Left lung (tissue), 10 donors: ENCODE data around the gene SNX21. TPM values are rescaled to one million over a fixed set of nuclear protein-coding genes. Genes with fewer than 3 reads are reported as not detected.

Source experiments
- ATAC-seq: fragments of 200-7000 bp; cut with Tn5 transposase; one replicate; pipeline ENCODE4 v1.9.1; 2020; ENCODE audit warnings: moderate library complexity
- DNase-seq, 4 donors: peaks; one replicate each; pipeline ENCODE4 v3.0.0-alpha.2; 2013 to 2020
- H3K27ac ChIP-seq, 2 donors: fragments of 200-600 bp; sonication (generic) in 1 of 2; one replicate each; pipeline versions ENCODE4 v1.5.0 to v1.8.0; 2020 to 2021
- H3K27me3 ChIP-seq, 2 donors: fragments of 200-600 bp; sonication (generic) in 1 of 2; one replicate each; pipeline versions ENCODE4 v1.5.0 to v1.8.0; 2020 to 2021
- H3K36me3 ChIP-seq, 2 donors: fragments of 200-600 bp; sonication (generic) in 1 of 2; one replicate each; pipeline versions ENCODE4 v1.5.0 to v1.8.0; 2020 to 2021
- H3K4me1 ChIP-seq, 2 donors: fragments of 200-600 bp; one replicate each; pipeline ENCODE4 v1.8.0; 2021
- H3K4me3 ChIP-seq, 2 donors: fragments of 200-600 bp; sonication (generic) in 1 of 2; one replicate each; pipeline versions ENCODE4 v1.5.0 to v1.8.0; 2020 to 2021; ENCODE audit warnings: mild to moderate bottlenecking in 1 of 2
- H3K9me3 ChIP-seq, 2 donors: fragments of 200-600 bp; sonication (generic) in 1 of 2; one replicate each; pipeline versions ENCODE4 v1.5.0 to v1.8.0; 2020 to 2021
- CTCF ChIP-seq, 2 donors: fragments of 200-600 bp; sonication (generic) in 1 of 2; IDR thresholded peaks; one replicate each; pipeline versions ENCODE4 v1.5.0 to v1.8.0; 2021; ENCODE audit warnings: antibody characterized with exemption in 2 of 2
- intact Hi-C, 2 donors: fragments of 100-400 bp; cut with DNase I; formaldehyde crosslinking; loops; one replicate each; pipeline versions ENCODE4 v1.11.2 to v1.14.2; 2022
- polyA plus RNA-seq, 6 donors: library from polyadenylated mRNA; unstranded; fragments of 120-200 nt; gene quantifications; one replicate each; pipeline ENCODE4 v1.2.1, GENCODE V29; 2013; ENCODE audit not compliant: insufficient read length in 6 of 6
- total RNA-seq, 2 donors: library from RNA; stranded (reverse); fragmentation: NEBNext Ultra II Directional; extraction: Animal tissue kit (Norgen Biotek cat#: 25700); gene quantifications; one replicate each; pipeline ENCODE4 v1.2.1, GENCODE V29; 2021
- donor health status: DM: no; HTN: yes; CAD: no.
- donor health status: DM: no; HTN: no; CAD: no.

Gene SNX21
- total and polyA plus RNA-seq, 8 donors, result 14.5 to 26.3 (median 18.7) TPM

DNA sequence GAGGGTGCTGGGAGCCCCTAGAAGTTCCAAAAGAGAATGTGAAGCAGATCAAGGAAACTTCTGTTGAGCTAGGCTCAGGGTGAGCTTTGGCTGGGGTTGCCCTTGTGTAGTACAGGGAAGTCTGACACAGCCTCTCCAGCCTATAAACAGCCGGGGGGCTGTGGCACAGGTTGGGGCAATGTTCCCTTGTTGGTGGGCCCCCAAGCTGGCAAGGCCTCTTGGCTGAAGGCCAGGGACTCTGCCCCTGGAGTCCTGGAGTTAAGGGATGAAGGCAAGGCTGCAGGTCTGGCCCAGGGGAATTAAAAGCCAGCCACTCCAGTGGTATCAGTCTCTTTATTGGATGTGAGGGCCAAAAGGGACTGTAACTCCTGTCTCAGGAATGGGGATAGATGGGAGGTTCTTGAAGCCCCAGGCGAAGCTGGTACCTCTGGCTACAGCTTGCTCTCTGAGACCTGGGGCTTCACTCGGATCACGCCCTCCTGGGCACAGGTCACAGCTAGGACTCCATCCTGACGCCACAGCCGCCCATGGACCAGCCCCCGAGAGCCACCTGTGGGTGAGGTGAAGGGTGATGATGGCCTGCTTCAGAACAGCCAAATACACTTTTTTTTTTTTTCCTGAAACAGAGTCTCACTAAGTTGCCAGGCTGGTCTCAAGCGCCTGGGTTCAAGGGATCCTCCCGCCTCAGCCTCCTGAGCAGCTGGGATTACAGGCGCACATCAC lies 8.0 kb downstream of the SNX21 start:
- no peak for TF ChIP-seq CTCF (IDR thresholded peaks at IDR 0.05)
- peak overlapping the region in 1 of 2 donors; percentile 7 for H3K27ac ChIP-seq
- H3K4me3 ChIP-seq, result no peak overlapping the region
- intact Hi-C loops, result no loop called here
- peaks cover 0 to 21% of the 10 kb centered on the region in 2 donors for H3K4me1 ChIP-seq
- ATAC-seq (no peak), DNase-seq (no peak)
- no peaks in the 10 kb centered on the region for H3K9me3 ChIP-seq
- H3K27me3 ChIP-seq, result no peaks in the 10 kb centered on the region
- H3K36me3 ChIP-seq, result peaks cover 0 to 78% of the 10 kb centered on the region in 2 donors

- ATAC-seq, result peak; percentile 16
- Histone ChIP-seq H3K4me3 (no peak overlapping the region), H3K36me3 (peaks cover 0 to 85% of the 10 kb centered on the region in 2 donors), H3K4me1 (peaks cover 0 to 18% of the 10 kb centered on the region in 2 donors), H3K27ac (peak overlapping the region in 1 of 2 donors; percentile 7), H3K9me3 (no peaks in the 10 kb centered on the region), H3K27me3 (no peaks in the 10 kb centered on the region)
- intact Hi-C loops, result no loop called here
- TF ChIP-seq CTCF (IDR thresholded peaks at IDR 0.05), result no peak
- DNase-seq, result no peak
Observed at GRCh38 chr20:45842169-45842812, 8.7 kb downstream of the SNX21 start.

- H3K27me3 ChIP-seq, result no peaks in the 10 kb centered on the region
- H3K4me3 ChIP-seq, result no peak overlapping the region
- TF ChIP-seq CTCF (IDR thresholded peaks at IDR 0.05), result no peak
- no peak overlapping the region for H3K27ac ChIP-seq
- H3K4me1 ChIP-seq, result peaks cover 0 to 15% of the 10 kb centered on the region in 2 donors
- ATAC-seq (no peak), DNase-seq (no peak)
- peaks cover 0 to 91% of the 10 kb centered on the region in 2 donors for H3K36me3 ChIP-seq
- H3K9me3 ChIP-seq, result no peaks in the 10 kb centered on the region
- intact Hi-C loops, result no loop called here
Observed at GRCh38 chr20:45843506-45843905, 9.9 kb downstream of the SNX21 start.

DNA sequence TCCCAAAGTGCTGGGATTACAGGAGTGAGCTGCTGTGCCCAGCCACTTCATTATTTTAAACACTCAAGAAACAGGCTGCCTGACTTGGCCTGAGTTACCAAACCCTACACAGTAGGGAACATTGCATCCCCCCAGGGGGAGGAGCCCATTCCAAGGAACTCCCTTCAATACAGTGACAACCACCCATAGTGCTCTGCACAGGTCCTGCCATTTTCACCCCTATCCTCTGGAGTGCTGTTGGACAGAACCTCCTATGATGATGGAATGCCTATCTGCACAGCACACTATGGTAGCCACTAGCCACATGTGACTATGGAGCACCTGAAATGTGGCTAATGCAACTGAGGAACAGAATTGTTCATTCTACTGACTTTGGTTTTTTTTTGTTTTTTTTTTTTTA lies 11.9 kb downstream of the SNX21 start:
- H3K4me1 ChIP-seq, result peaks cover 0 to 15% of the 10 kb centered on the region in 2 donors
- peaks cover 0 to 93% of the 10 kb centered on the region in 2 donors for H3K36me3 ChIP-seq
- H3K27me3 ChIP-seq, result no peaks in the 10 kb centered on the region
- DNase-seq, result no peak
- no peak overlapping the region for H3K27ac ChIP-seq
- H3K9me3 ChIP-seq, result no peaks in the 10 kb centered on the region
- no peak for TF ChIP-seq CTCF (IDR thresholded peaks at IDR 0.05)
- ATAC-seq, result no peak
- no peak overlapping the region for H3K4me3 ChIP-seq
- intact Hi-C loops, result no loop called here

GRCh38 chr20:45848421-45848820 lies 14.8 kb downstream of the SNX21 start:
- Histone ChIP-seq H3K36me3 (peaks cover 0 to 82% of the 10 kb centered on the region in 2 donors), H3K4me3 (no peak overlapping the region), H3K27ac (no peak overlapping the region), H3K27me3 (no peaks in the 10 kb centered on the region), H3K4me1 (no peaks in the 10 kb centered on the region), H3K9me3 (no peaks in the 10 kb centered on the region)
- intact Hi-C loops, result no loop called here
- ATAC-seq (no peak), DNase-seq (no peak)
- TF ChIP-seq CTCF (IDR thresholded peaks at IDR 0.05), result no peak
